ENCODE results near the gene B3GALT5. TPM values are rescaled to one million over a fixed set of nuclear protein-coding genes. Genes with fewer than 3 reads are reported as not detected.

B3GALT5 gene
- total RNA-seq, 2 donors from 2014 or later: not detected

DNA sequence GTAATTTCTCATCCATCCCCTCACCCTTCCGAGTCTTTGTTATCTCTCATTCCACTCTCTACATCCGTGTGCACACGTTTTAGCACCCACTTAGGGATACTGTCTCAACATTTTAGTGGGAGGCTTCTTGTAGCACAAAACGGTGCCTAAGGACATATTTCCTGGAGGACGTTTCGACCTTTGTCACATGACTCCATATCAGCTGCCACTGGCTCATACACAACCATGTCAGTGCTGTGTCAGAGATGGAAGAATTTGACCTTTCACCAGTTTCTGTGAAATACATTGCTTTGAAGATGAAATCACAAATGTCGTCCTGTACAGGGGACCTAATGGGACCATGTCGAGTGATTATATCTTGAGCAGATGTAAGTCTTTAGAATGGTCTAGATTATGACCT, 15.6 kb downstream of the B3GALT5 start:
- TF ChIP-seq, protein P1, sequence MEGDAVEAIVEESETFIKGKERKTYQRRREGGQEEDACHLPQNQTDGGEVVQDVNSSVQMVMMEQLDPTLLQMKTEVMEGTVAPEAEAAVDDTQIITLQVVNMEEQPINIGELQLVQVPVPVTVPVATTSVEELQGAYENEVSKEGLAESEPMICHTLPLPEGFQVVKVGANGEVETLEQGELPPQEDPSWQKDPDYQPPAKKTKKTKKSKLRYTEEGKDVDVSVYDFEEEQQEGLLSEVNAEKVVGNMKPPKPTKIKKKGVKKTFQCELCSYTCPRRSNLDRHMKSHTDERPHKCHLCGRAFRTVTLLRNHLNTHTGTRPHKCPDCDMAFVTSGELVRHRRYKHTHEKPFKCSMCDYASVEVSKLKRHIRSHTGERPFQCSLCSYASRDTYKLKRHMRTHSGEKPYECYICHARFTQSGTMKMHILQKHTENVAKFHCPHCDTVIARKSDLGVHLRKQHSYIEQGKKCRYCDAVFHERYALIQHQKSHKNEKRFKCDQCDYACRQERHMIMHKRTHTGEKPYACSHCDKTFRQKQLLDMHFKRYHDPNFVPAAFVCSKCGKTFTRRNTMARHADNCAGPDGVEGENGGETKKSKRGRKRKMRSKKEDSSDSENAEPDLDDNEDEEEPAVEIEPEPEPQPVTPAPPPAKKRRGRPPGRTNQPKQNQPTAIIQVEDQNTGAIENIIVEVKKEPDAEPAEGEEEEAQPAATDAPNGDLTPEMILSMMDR (IDR thresholded peaks at IDR 0.05): no peak
- Histone ChIP-seq H3K36me3 (no peaks in the 10 kb centered on the region), H3K4me1 (no peaks in the 10 kb centered on the region), H3K27me3 (no peaks in the 10 kb centered on the region), H3K4me3 (no peak overlapping the region), H3K9me3 (peaks cover 0 to 3% of the 10 kb centered on the region in 2 donors), H3K27ac (no peak overlapping the region)
- DNase-seq (ENCODE audit: low spot score): no peak

DNA sequence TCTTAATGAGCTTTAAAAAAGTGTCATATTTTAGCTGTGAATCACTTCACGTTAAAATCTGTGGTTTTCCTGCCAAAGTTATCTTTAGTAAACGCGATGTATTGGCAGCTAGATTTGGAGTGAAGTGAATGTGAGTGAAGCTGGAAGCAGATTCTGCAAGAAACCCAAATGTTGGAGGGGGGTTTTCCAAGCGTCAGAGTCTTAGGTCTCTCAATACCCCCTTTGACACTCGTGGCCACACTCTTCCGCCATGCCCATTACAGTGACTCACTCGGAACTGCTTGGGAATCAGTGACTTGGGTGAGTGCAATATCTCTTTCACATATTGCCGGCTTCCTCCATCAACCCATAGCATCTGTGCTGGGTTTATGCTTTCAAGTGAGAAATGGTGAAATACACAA, 17.5 kb downstream of the B3GALT5 start:
- no peaks in the 10 kb centered on the region for H3K36me3 ChIP-seq
- no peaks in the 10 kb centered on the region for H3K9me3 ChIP-seq
- no peaks in the 10 kb centered on the region for H3K27me3 ChIP-seq
- TF ChIP-seq, protein P1 (IDR thresholded peaks at IDR 0.05): no peak
- no peaks in the 10 kb centered on the region for H3K4me1 ChIP-seq
- H3K27ac ChIP-seq: no peak overlapping the region
- no peak for DNase-seq (ENCODE audit: low spot score)
- H3K4me3 ChIP-seq: no peak overlapping the region

DNA sequence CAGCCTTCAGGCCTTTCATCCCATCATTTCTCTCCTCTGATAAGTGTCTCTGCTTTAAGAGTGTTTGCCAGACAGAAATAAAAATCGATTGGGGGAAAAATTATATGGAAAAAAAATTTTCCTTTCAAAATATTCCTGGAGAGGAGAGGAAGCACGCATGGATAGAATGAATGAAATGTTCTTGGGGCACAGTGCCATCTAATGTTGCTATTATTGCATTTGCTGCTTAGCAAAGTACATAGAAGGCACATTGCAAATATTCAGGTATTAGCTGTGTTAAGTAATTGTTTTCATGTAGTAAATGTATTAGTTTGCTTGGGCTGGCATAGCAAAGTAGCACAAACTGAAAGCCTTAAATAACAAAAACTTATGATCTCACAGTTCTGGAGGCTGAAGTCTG, 18.1 kb downstream of the B3GALT5 start:
- Histone ChIP-seq H3K4me1 (no peaks in the 10 kb centered on the region), H3K36me3 (no peaks in the 10 kb centered on the region), H3K4me3 (no peak overlapping the region), H3K9me3 (no peaks in the 10 kb centered on the region), H3K27me3 (no peaks in the 10 kb centered on the region), H3K27ac (no peak overlapping the region)
- TF ChIP-seq, protein P1 (IDR thresholded peaks at IDR 0.05): no peak
- DNase-seq (ENCODE audit: low spot score): no peak

DNA sequence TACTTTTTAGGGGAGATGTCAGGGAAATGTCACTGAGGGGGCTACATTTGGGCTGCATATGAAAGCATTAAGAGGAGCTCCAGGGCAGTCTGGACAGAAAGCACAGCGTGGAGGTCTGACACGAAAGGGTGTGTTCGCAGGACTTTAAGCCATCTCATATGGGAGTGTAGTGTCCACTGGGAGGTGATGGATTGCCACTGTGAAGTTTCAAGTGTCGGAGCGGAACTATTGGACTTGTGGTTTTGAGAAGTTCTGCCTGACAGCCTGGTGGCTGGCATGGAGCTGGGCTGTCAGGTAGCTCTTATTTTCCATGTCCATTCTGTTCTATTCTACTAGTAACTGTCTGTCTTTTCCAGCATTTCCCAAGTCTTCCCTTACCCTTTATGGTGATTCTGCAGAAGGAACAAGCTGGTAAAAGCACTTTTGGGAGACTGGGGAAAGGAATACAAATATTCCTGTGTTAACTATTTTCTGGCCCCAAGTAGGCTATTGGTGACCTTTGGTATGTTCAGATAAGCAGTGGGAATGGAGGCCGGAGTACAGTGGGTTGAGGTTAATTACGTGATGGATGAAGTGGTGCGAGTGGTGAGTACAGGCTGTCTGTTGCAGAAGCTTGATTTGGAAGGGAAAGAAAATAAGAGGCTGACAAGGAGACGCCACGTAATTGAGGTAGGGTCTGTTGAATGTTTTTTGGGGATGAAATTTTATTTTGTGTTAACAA, 19.3 kb downstream of the B3GALT5 start:
- Histone ChIP-seq H3K4me3 (no peak overlapping the region), H3K4me1 (no peaks in the 10 kb centered on the region), H3K27me3 (no peaks in the 10 kb centered on the region), H3K9me3 (no peaks in the 10 kb centered on the region), H3K36me3 (no peaks in the 10 kb centered on the region), H3K27ac (no peak overlapping the region)
- TF ChIP-seq, protein P1 (IDR thresholded peaks at IDR 0.05): no peak
- DNase-seq (ENCODE audit: low spot score): no peak

DNA sequence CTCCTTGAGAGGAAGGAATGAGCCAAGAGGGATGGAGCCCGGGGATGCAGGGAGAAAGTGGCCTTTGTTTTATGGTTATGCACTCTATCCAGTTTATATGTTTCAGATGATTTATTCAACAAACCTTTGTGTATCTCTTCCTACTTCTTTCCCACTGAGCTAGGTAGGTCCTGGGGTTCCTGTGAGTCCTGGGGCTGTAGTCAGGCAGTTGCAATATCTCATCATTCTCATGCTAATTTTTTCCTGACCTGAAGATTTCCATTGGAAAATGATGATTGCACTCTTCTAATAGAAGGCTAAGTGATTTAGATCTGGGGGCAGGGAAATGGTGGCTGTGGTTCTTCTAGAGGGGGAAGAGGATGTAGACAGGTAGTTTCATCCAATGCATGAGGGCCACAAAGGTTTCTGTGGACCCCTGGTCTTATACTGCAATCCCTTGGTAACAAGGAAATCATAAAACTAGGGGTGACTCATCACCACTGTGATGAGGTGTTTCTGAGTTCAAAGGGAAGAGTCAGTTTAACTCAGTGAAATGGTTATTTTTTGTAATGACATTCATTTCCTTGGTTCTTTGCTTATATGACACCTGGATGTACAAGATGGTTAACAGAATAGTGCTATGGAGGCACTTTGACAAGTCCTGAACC, 20.2 kb downstream of the B3GALT5 start:
- no peaks in the 10 kb centered on the region for H3K36me3 ChIP-seq
- no peaks in the 10 kb centered on the region for H3K27me3 ChIP-seq
- TF ChIP-seq, protein P1 (IDR thresholded peaks at IDR 0.05): no peak
- no peak overlapping the region for H3K27ac ChIP-seq
- no peaks in the 10 kb centered on the region for H3K9me3 ChIP-seq
- no peak for DNase-seq (ENCODE audit: low spot score)
- H3K4me1 ChIP-seq: no peaks in the 10 kb centered on the region
- no peak overlapping the region for H3K4me3 ChIP-seq

All from right atrium auricular region (tissue), 2 donors.